IPS-18c (cell line): Measurements from ENCODE around the gene CDKAL1.
"Not testable (repeated sequence)": the region's sequence is repeated elsewhere in the genome, so short reads cannot be mapped to it uniquely, and the experiment has no call there.

Experiments used
- H3K4me3 ChIP-seq: 2 replicates; pipeline ENCODE4 v1.7.0; 2013; ENCODE audit warnings: low read depth, mild to moderate bottlenecking, low read length, moderate library complexity; ENCODE audit not compliant: insufficient read depth
- H3K9me3 ChIP-seq: one replicate; pipeline ENCODE4 v1.6.1; 2013; ENCODE audit warnings: mild to moderate bottlenecking, low read length, moderate library complexity; ENCODE audit not compliant: control insufficient read depth, insufficient read depth

Gene CDKAL1

DNA sequence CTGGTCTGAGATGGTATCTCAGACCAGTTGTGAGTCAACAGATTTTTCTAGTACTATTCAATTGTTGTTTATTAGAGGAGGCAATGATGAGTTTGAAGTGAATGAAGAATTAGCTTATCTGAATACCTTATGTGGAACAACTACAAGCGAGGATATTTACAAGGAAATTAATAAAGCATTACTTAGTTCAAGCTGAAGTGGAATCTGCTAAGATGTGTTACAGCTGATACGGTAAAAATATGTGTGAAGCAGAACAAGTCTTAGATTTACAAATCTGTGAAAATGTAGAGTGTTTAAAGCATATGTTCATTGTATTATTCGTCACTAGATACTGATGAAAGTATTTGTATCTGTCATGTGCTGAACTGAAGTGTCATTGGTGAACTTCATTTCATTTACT, 272.4 kb downstream of the CDKAL1 start:
- H3K4me3 ChIP-seq, result no peak overlapping the region
- H3K9me3 ChIP-seq, result no peaks in the 10 kb centered on the region

- Histone ChIP-seq H3K4me3 (no peak overlapping the region), H3K9me3 (no peaks in the 10 kb centered on the region)
Observed at GRCh38 chr6:20808439-20808838, 274.2 kb downstream of the CDKAL1 start.

DNA sequence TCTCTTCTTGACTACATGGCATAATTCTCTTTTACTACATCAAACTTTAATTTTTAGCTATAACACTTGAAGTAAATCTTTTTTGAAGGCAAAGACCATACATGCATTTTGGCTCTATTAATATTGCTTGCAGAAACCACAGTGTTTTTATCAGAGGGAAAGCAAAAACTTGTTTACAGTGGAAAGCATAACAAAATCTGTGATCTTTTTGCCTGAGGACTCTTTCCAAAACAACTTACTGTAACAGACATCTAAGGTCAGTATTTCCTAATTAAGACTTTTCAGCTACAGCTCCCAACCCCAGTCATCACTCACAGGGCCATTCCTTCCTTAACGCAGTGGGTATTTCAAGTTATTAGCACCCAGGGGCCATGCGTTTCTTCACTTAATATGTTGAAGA, 274.7 kb downstream of the CDKAL1 start:
- no peak overlapping the region for H3K4me3 ChIP-seq
- H3K9me3 ChIP-seq, result no peaks in the 10 kb centered on the region

DNA sequence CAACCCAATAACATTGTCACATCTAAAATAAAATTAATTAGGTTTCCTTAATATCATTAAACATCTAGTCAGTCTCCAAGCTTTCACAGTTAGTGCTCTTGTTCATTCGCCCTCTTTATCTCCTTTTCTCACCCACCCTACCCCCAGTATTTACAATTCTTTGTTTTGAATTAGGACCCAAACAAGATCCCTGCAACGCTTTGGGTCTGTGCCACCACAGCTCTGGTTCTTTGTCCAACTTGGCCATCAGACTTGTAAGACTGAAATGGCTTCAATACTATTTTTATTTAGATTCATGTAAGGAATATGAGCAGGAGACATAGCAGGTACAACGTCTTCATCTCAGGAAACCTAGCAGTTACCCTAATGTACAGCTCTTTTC, 276.5 kb downstream of the CDKAL1 start:
- H3K4me3 ChIP-seq, result no peak overlapping the region

GRCh38 chr6:20811109-20811761, 277.0 kb downstream of the CDKAL1 start:
- Histone ChIP-seq H3K9me3 (no peaks in the 10 kb centered on the region), H3K4me3 (no peak overlapping the region)

More for the DNA sequence above, 276.5 kb downstream of the CDKAL1 start:
- H3K9me3 ChIP-seq, result no peaks in the 10 kb centered on the region

DNA sequence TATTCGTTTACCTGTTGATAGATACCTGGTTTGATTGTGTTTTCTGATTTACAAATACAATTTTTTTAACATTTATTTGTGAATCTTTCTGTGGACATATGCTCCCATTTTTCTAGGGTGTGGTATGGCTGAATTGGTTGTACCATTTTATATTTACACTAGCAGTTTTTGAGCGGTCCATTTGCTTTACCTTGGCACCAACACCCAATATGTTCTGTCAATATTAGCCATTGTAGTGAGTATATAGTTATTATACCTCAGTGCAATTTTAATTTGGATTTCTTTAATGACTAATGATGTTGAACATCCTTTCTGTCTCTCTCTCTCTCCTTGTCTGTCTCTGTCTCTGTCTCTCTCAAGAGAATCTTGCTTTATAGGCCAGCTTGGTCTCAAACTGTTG, 278.5 kb downstream of the CDKAL1 start:
- no peak overlapping the region for H3K4me3 ChIP-seq
- H3K9me3 ChIP-seq, result no peaks in the 10 kb centered on the region

- Histone ChIP-seq H3K9me3 (no peaks in the 10 kb centered on the region), H3K4me3 (no peak overlapping the region)
Observed at GRCh38 chr6:20814494-20814893, 280.2 kb downstream of the CDKAL1 start.

DNA sequence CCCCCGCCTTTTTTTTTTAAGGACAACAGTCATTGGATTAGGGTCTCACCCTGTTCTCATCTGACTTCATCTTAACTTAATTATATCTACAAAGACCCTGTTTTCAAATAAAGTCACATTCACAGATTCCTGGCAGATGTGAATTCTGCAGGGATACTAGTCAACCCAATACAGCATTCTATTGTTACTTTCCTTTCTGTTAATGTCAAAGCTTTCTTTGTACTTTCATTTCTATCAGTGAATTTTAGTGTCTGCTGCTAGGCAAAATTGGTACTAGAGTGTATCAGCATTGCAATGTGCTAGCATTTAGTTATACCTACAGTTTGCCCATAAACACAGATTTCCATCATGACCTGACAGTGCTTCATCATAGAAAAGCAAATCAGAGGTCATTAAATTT, 281.9 kb downstream of the CDKAL1 start:
- Histone ChIP-seq H3K9me3 (no peaks in the 10 kb centered on the region), H3K4me3 (no peak overlapping the region)

DNA sequence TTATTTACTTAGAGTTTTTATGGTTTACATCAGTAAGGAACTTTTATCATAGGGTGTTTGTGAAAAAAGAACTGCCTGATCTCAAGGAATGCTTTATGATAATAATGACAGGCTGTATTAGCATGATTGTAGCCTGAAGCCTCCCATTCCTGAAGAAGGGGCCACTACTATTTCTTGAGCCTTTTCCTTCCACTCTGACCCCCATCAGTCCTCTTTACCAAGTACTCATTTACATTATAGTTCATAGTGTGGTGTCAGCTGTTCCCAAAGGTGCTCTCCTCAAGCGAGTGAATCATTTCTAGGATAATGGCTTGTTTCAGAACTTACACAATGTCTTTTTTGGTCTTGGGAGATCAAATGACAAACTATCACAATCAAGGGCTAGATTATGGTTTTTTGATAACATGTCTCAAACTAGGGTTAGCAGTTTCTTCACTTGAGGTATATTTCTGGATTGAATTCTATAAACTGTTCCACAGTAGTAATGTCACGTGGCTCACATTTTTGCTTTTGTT, 283.6 kb downstream of the CDKAL1 start:
- H3K4me3 ChIP-seq, result no peak overlapping the region
- no peaks in the 10 kb centered on the region for H3K9me3 ChIP-seq

GRCh38 chr6:20819774-20820400, 285.6 kb downstream of the CDKAL1 start:
- no peak overlapping the region for H3K4me3 ChIP-seq
- no peaks in the 10 kb centered on the region for H3K9me3 ChIP-seq

GRCh38 chr6:20826378-20826777, 292.1 kb downstream of the CDKAL1 start:
- no peak overlapping the region for H3K4me3 ChIP-seq

DNA sequence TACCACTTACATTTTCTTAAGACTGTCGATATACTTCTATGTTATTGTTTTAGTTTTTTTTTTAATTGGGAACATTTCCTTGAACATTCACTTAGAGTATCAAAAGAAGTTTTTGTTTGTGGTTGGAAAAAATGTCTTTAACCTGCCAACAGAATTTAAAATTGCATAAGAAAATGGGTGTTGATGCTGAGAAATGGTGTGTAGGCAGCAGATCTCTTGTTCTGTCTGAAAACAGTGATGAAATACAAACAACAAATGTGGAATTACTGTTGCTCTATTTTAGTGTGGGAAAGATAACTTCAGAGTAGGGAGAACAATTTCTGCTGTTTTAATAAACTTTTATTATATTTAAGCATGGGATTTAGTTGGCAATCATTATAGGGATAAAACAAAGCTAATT, 293.5 kb downstream of the CDKAL1 start:
- Histone ChIP-seq H3K4me3 (no peak overlapping the region), H3K9me3 (no peaks in the 10 kb centered on the region)

More at GRCh38 chr6:20826378-20826777, 292.1 kb downstream of the CDKAL1 start:
- H3K9me3 ChIP-seq, result no peaks in the 10 kb centered on the region

DNA sequence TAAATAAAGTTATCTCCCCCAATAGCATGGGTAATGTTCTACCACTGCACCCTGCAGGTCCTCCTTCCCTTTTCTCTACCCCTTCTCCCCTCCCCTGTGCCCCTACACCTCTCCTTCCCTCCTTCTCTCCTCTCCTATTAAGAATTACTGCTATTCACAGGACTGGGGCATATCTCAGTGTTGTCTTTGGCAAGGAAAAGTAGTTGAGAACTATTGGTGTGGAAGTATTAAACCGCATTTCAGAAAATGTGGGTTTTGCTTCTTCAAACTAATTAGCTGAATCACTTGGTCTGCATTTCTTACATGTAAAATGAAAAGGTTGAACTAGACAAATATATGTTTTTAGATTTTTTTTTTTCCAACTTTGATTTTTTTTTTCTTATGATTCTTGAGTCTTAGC, 296.3 kb downstream of the CDKAL1 start:
- H3K4me3 ChIP-seq, result no peak overlapping the region
- H3K9me3 ChIP-seq, result no peaks in the 10 kb centered on the region

DNA sequence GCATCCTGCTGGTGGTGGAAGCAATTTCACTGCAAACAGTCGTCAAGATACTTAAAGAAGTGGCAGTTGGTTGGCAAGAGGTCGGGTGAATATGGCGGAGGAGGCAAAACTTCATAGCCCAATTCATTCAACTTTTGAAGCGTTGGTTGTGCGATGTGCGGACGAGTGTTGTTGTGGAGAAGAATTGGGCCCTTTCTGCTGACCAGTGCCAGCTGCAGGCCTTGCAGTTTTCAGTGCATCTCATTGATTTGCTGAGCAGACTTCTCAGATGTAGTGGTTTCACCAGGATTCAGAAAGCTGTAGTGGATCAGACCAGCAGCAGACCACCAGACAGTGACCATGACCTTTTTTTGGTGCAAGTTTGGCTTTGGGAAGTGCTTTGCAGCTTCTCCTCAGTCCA, 297.0 kb downstream of the CDKAL1 start:
- not testable (repeated sequence) for H3K4me3 ChIP-seq, H3K9me3 ChIP-seq

- Histone ChIP-seq H3K9me3 (no peaks in the 10 kb centered on the region), H3K4me3 (no peak overlapping the region)
Observed at GRCh38 chr6:20833881-20834515, 299.7 kb downstream of the CDKAL1 start.

DNA sequence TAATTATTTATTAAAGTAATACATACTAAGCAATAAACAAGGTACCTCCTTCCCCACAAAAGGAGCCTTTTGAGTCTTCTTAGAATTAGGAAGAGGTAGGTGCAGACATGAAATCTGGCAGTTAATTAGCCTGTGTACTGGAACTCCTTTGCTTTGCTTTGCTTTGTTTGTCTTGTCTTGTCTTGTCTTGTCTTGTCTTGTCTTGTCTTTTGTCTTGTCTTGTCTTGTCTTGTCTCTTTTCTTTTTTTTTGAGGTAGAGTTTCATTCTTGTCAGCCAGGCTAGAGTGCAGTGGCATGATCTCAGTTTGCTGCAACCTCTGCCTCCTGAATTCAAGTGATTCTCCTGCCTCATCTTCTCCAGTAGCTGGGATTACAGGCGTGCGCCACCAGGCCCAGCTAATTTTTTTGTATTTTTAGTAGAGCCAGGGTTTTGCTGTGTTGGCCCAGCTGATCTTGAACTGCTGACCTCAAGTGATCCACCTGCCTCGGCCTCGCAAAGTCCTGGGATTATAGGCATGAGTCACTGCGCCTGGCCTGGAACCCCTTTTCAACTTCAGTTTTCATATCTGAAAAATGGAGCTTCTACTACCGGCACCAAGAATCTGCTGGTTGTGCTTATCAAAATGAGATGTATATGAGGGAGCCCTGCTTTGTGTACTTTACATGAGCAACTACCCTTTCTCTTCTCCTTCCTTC, 301.2 kb downstream of the CDKAL1 start:
- Histone ChIP-seq H3K9me3 (no peaks in the 10 kb centered on the region), H3K4me3 (no peak overlapping the region)

DNA sequence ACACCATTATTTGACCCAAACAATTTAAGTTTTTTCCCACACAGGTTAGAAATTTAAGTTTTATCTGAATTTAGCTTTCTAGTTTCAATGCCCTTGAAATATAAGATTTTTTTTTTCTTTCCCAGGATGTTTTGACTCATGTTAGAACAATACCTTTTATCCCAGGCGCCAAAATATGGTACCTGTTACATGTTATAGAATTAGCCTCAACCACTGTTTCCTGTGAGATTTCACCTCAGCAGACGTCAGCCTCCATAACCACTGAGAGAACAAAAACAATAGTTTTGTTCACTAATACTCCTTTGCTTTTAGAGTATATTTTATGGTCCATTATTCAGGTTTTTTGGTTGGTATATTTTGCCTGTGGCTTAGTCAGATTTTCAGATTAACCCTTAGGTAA, 302.9 kb downstream of the CDKAL1 start:
- H3K9me3 ChIP-seq, result no peaks in the 10 kb centered on the region
- H3K4me3 ChIP-seq, result no peak overlapping the region

GRCh38 chr6:20838113-20838512, 303.9 kb downstream of the CDKAL1 start:
- Histone ChIP-seq H3K9me3 (no peaks in the 10 kb centered on the region), H3K4me3 (no peak overlapping the region)
